OCI-LY3 (cell line): ENCODE results near the gene SORCS3.

ENCODE experiments used
- EZH2phosphoT487 ChIP-seq: fragments of 200-600 bp; shearing (Covaris generic); IDR thresholded peaks from 2 replicates; pipeline ENCODE4 v1.6.1; 2018; ENCODE audit warnings: antibody characterized with exemption, mixed run types, low read depth
- TF ChIP-seq, protein P1 (sequence below): fragments of 200-600, 300-600 bp; sonication (generic); IDR thresholded peaks from 2 replicates; pipeline ENCODE4 v1.5.1; 2014; ENCODE audit warnings: antibody characterized with exemption, low read length, low read depth

DNA sequence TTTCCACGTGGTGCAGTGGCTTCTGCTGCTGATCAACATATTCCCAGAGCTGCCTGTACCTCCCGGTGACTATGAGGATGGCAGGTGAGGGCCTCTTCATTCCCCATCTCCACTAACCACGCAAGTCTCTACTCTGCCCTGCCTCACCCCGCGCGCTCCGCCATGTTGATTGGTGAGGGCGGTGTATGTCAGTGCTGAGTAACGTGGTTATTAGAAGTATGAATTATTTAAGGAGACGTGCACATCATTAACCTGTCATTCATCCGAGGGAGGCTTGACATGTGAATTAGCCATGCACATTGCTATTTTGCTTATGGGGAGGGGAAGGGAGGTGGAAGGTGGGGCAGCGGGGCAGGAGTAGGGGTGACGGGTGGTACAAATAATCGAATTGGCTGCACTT, 138.6 kb downstream of the SORCS3 start:
- TF ChIP-seq, protein P1, sequence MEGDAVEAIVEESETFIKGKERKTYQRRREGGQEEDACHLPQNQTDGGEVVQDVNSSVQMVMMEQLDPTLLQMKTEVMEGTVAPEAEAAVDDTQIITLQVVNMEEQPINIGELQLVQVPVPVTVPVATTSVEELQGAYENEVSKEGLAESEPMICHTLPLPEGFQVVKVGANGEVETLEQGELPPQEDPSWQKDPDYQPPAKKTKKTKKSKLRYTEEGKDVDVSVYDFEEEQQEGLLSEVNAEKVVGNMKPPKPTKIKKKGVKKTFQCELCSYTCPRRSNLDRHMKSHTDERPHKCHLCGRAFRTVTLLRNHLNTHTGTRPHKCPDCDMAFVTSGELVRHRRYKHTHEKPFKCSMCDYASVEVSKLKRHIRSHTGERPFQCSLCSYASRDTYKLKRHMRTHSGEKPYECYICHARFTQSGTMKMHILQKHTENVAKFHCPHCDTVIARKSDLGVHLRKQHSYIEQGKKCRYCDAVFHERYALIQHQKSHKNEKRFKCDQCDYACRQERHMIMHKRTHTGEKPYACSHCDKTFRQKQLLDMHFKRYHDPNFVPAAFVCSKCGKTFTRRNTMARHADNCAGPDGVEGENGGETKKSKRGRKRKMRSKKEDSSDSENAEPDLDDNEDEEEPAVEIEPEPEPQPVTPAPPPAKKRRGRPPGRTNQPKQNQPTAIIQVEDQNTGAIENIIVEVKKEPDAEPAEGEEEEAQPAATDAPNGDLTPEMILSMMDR = no peak
- no peak for TF ChIP-seq EZH2phosphoT487
